GM21717 (cell line): ENCODE data around the gene LPP.
"Not testable (repeated sequence)": the region's sequence is repeated elsewhere in the genome, so short reads cannot be mapped to it uniquely, and the experiment has no call there.

ENCODE experiments used
- ATAC-seq: cut with Tn5 transposase; IDR thresholded peaks from one replicate; pipeline ENCODE4 v1.9.1; 2021; ENCODE audit warnings: mild to moderate bottlenecking, moderate library complexity; ENCODE audit not compliant: unreplicated experiment

Gene LPP

GRCh38 chr3:188690064-188690463, 536.1 kb downstream of the LPP start:
- no peak for ATAC-seq

GRCh38 chr3:188691004-188691403, 537.0 kb downstream of the LPP start:
- no peak for ATAC-seq

GRCh38 chr3:188691665-188692064, 537.7 kb downstream of the LPP start:
- no peak for ATAC-seq

GRCh38 chr3:188692700-188693099, 538.7 kb downstream of the LPP start:
- ATAC-seq: no peak

GRCh38 chr3:188693435-188693834, 539.5 kb downstream of the LPP start:
- ATAC-seq: no peak

- no peak for ATAC-seq
These were observed 541.3 kb downstream of the LPP start for GRCh38 chr3:188695241-188695640.

GRCh38 chr3:188697127-188697526, 543.2 kb downstream of the LPP start:
- ATAC-seq: peak; percentile 91

GRCh38 chr3:188698436-188698835, 544.5 kb downstream of the LPP start:
- no peak for ATAC-seq

GRCh38 chr3:188700501-188700900, 546.5 kb downstream of the LPP start:
- ATAC-seq: no peak

GRCh38 chr3:188700918-188701317, 547.0 kb downstream of the LPP start:
- no peak for ATAC-seq

- ATAC-seq: no peak
These were observed 547.6 kb downstream of the LPP start for GRCh38 chr3:188701485-188701969.

- not testable (repeated sequence) for ATAC-seq
These were observed 548.1 kb downstream of the LPP start for GRCh38 chr3:188702028-188702427.

GRCh38 chr3:188706176-188706575, 552.2 kb downstream of the LPP start:
- ATAC-seq: no peak

- ATAC-seq: no peak
These were observed 552.6 kb downstream of the LPP start for GRCh38 chr3:188706599-188706998.

GRCh38 chr3:188707381-188708288, 553.7 kb downstream of the LPP start:
- ATAC-seq: no peak

- ATAC-seq: no peak
These were observed 557.9 kb downstream of the LPP start for GRCh38 chr3:188711881-188712247.

GRCh38 chr3:188712248-188712924, 558.4 kb downstream of the LPP start:
- no peak for ATAC-seq

- ATAC-seq: no peak
These were observed 559.0 kb downstream of the LPP start for GRCh38 chr3:188712991-188713390.

GRCh38 chr3:188719545-188719944, 565.6 kb downstream of the LPP start:
- no peak for ATAC-seq

GRCh38 chr3:188720215-188720614, 566.3 kb downstream of the LPP start:
- ATAC-seq: no peak

GRCh38 chr3:188720636-188721035, 566.7 kb downstream of the LPP start:
- no peak for ATAC-seq

GRCh38 chr3:188721312-188721711, 567.4 kb downstream of the LPP start:
- no peak for ATAC-seq
